Measurements from ENCODE around the gene ADAM12. TPM values are rescaled to one million over a fixed set of nuclear protein-coding genes. Genes with fewer than 3 reads are reported as not detected.

ADAM12 gene
- total and polyA plus RNA-seq, 2 donors (not counting 3 experiments of a cell fraction or from before 2014, with no cell fraction given), result 0.22 to 0.33 TPM

GRCh38 chr10:126054191-126054590 is 334.1 kb downstream of the ADAM12 start:
- Histone ChIP-seq H3K9me1 (replicated peaks; ENCODE audit: control insufficient read depth, extremely low read depth, insufficient read depth, low read length) (no peaks in the 10 kb centered on the region), H3K4me1 (ENCODE audit: control insufficient read depth, extremely low read depth, insufficient read depth, low read length) (peaks cover 25% of the 10 kb centered on the region), H3K27me3 (ENCODE audit: control insufficient read depth in 2 of 2, insufficient read depth in 2 of 2, low read length in 2 of 2) (no peaks in the 10 kb centered on the region), H3K4me2 (ENCODE audit: insufficient read depth, low read length) (no peak overlapping the region), H3K4me3 (replicated peaks in 1 of 3; ENCODE audit: insufficient read depth in 1 of 3, low read depth in 1 of 3, low read length in 3 of 3) (no peak overlapping the region), H3K9ac (replicated peaks; ENCODE audit: extremely low read depth, insufficient read depth, low read length) (no peak overlapping the region), H3K36me3 (ENCODE audit: control insufficient read depth in 2 of 2, extremely low read depth in 1 of 2, insufficient read depth in 2 of 2, low read length in 2 of 2) (no peaks in the 10 kb centered on the region), H3K79me2 (ENCODE audit: control insufficient read depth, insufficient read depth, low read length) (no peaks in the 10 kb centered on the region), H3K27ac (ENCODE audit: insufficient read depth, low read depth, low read length) (no peak overlapping the region), H3K9me3 (replicated peaks; ENCODE audit: control insufficient read depth, insufficient read depth, low read length) (no peaks in the 10 kb centered on the region), H2AFZ (ENCODE audit: low read depth, low read length) (no peak overlapping the region), H4K20me1 (replicated peaks; ENCODE audit: control insufficient read depth, extremely low read depth, insufficient read depth, low read length) (no peaks in the 10 kb centered on the region)
- BruUV-seq (replicated peaks), result no TSS peak
- ChIA-PET POLR2A (no interaction called here), CTCF (no interaction called here)
- DNase-seq (ENCODE audit: low read depth, low spot score) (no peak), FAIRE-seq (no peak)
- dilution Hi-C loops (cut with MboI; ENCODE audit: extremely low pct_ligation_motif_present, low sequenced_read_pairs) (no loop called here), intact Hi-C loops (cut with micrococcal nuclease) (no loop called here)
- TF ChIP-seq GATA2 (IDR thresholded peaks at IDR 0.05; ENCODE audit: insufficient read depth, insufficient read length, low read depth, low read length) (no peak), POLR2AphosphoS5 (IDR thresholded peaks at IDR 0.05; ENCODE audit: insufficient read depth, low read depth, low read length) (no peak), JUN (IDR thresholded peaks at IDR 0.05; ENCODE audit: borderline replicate concordance, insufficient read depth, insufficient read length, low read depth) (no peak), FOS (IDR thresholded peaks at IDR 0.05; ENCODE audit: borderline replicate concordance, insufficient read depth, low read length) (no peak), MYC (IDR thresholded peaks at IDR 0.05; ENCODE audit: low read depth, low read length) (no peak), EZH2 (IDR thresholded peaks at IDR 0.05; ENCODE audit: borderline replicate concordance, low read depth, low read length, severe bottlenecking) (no peak)

- no peak for FAIRE-seq
These were observed 336.1 kb downstream of the ADAM12 start for GRCh38 chr10:126052171-126052570.

More at GRCh38 chr10:126052171-126052570, 336.1 kb downstream of the ADAM12 start:
- H3K9me1 ChIP-seq (replicated peaks; ENCODE audit: control insufficient read depth, extremely low read depth, insufficient read depth, low read length), result no peaks in the 10 kb centered on the region
- H3K9ac ChIP-seq (replicated peaks; ENCODE audit: extremely low read depth, insufficient read depth, low read length), result no peak overlapping the region
- H3K79me2 ChIP-seq (ENCODE audit: control insufficient read depth, insufficient read depth, low read length), result no peaks in the 10 kb centered on the region
- intact Hi-C loops (cut with micrococcal nuclease), result no loop called here
- H3K4me2 ChIP-seq (ENCODE audit: insufficient read depth, low read length), result no peak overlapping the region
- H3K9me3 ChIP-seq (replicated peaks; ENCODE audit: control insufficient read depth, insufficient read depth, low read length), result no peaks in the 10 kb centered on the region
- POLR2A ChIA-PET, result no interaction called here
- peaks cover 22% of the 10 kb centered on the region for H3K4me1 ChIP-seq (ENCODE audit: control insufficient read depth, extremely low read depth, insufficient read depth, low read length)
- H2AFZ ChIP-seq (ENCODE audit: low read depth, low read length), result no peak overlapping the region
- BruUV-seq (replicated peaks), result no TSS peak
- TF ChIP-seq POLR2AphosphoS5 (IDR thresholded peaks at IDR 0.05; ENCODE audit: insufficient read depth, low read depth, low read length) (no peak), EZH2 (IDR thresholded peaks at IDR 0.05; ENCODE audit: borderline replicate concordance, low read depth, low read length, severe bottlenecking) (no peak), JUN (IDR thresholded peaks at IDR 0.05; ENCODE audit: borderline replicate concordance, insufficient read depth, insufficient read length, low read depth) (no peak), CTCF (IDR thresholded peaks at IDR 0.05; ENCODE audit: extremely low read depth in 1 of 2, insufficient read depth in 1 of 2, low read depth in 1 of 2, low read length in 2 of 2) (no peak), MYC (IDR thresholded peaks at IDR 0.05; ENCODE audit: low read depth, low read length) (no peak), FOS (IDR thresholded peaks at IDR 0.05; ENCODE audit: borderline replicate concordance, insufficient read depth, low read length) (no peak)
- no peaks in the 10 kb centered on the region for H4K20me1 ChIP-seq (replicated peaks; ENCODE audit: control insufficient read depth, extremely low read depth, insufficient read depth, low read length)
- dilution Hi-C loops (cut with MboI; ENCODE audit: extremely low pct_ligation_motif_present, low sequenced_read_pairs), result no loop called here
- CTCF ChIA-PET, result no interaction called here
- DNase-seq (ENCODE audit: low read depth, low spot score), result no peak
- no peak overlapping the region for H3K27ac ChIP-seq (ENCODE audit: insufficient read depth, low read depth, low read length)
- H3K36me3 ChIP-seq (ENCODE audit: control insufficient read depth in 2 of 2, extremely low read depth in 1 of 2, insufficient read depth in 2 of 2, low read length in 2 of 2), result no peaks in the 10 kb centered on the region
- no peak overlapping the region for H3K4me3 ChIP-seq (replicated peaks in 1 of 3; ENCODE audit: insufficient read depth in 1 of 3, low read depth in 1 of 3, low read length in 3 of 3)
- no peaks in the 10 kb centered on the region for H3K27me3 ChIP-seq (ENCODE audit: control insufficient read depth in 2 of 2, insufficient read depth in 2 of 2, low read length in 2 of 2)
